ENCODE data around the gene GRB10. TPM values are rescaled to one million over a fixed set of nuclear protein-coding genes. Genes with fewer than 3 reads are reported as not detected.
"Not testable (repeated sequence)": the region's sequence is repeated elsewhere in the genome, so short reads cannot be mapped to it uniquely, and the experiment has no call there.

GRB10 gene
- total RNA-seq, 2 experiments from 2014 or later = 5.9 to 8.4 TPM

- intact Hi-C loops (cut with DNase I, micrococcal nuclease) = loop anchor here in 1 of 2 experiments (5.0 kb wide), 1 partner anchor 42 kb away; the partner anchor contains the start of gene GRB10
- Histone ChIP-seq H3K36me3 (ENCODE audit: insufficient read depth, low read length) (no peaks in the 10 kb centered on the region), H3K27ac (ENCODE audit: low read depth in 1 of 2, low read length in 2 of 2) (peak overlapping the region; percentile 75 to 79), H3K27me3 (ENCODE audit: control insufficient read depth in 1 of 2, insufficient read depth in 2 of 2, low read length in 2 of 2) (no peaks in the 10 kb centered on the region), H3K4me1 (ENCODE audit: insufficient read depth, low read length) (peaks cover 14% of the 10 kb centered on the region), H3K4me3 (ENCODE audit: low read length) (peak overlapping the region; percentile 34), H3K9me3 (ENCODE audit: control insufficient read depth in 1 of 2, insufficient read depth in 1 of 2, low read length in 2 of 2) (peaks cover 0 to 5% of the 10 kb centered on the region in 2 experiments)
- TF ChIP-seq CTCF (IDR thresholded peaks at IDR 0.05) = no peak
- CTCF ChIA-PET = interaction anchor here (0.6 to 0.8 kb wide), 2 partner anchors 13 to 19 kb away, joined by 3 read pairs; no protein-coding TSS in a partner anchor
- peak overlapping the region; percentile 86 for H3K27ac Mint-ChIP-seq
- POLR2A ChIA-PET = interaction anchor here (0.6 to 1.3 kb wide), 10 partner anchors 13 to 684 kb away, joined by 3 to 4 read pairs (median 3); no protein-coding TSS in a partner anchor
- ATAC-seq (ENCODE audit: poor library complexity) (peak; percentile 98), DNase-seq (peak; percentile 40 to 95 (median 61))
- H3K4me3 Mint-ChIP-seq = peak overlapping the region; percentile 72
- no peaks in the 10 kb centered on the region for H3K27me3 Mint-ChIP-seq
- no peaks in the 10 kb centered on the region for H3K36me3 Mint-ChIP-seq (ENCODE audit: low read depth)
- H3K9me3 Mint-ChIP-seq = no peaks in the 10 kb centered on the region
- peaks cover 28% of the 10 kb centered on the region for H3K4me1 Mint-ChIP-seq (ENCODE audit: low read depth)
These were observed 42.8 kb downstream of the GRB10 start for GRCh38 chr7:50739744-50740435.

- peak overlapping the region; percentile 75 to 79 for H3K27ac ChIP-seq (ENCODE audit: low read depth in 1 of 2, low read length in 2 of 2)
- H3K36me3 ChIP-seq (ENCODE audit: insufficient read depth, low read length) = no peaks in the 10 kb centered on the region
- Mint-ChIP-seq H3K4me1 (ENCODE audit: low read depth) (peaks cover 28% of the 10 kb centered on the region), H3K9me3 (no peaks in the 10 kb centered on the region), H3K27ac (peak overlapping the region; percentile 86), H3K36me3 (ENCODE audit: low read depth) (no peaks in the 10 kb centered on the region), H3K27me3 (no peaks in the 10 kb centered on the region), H3K4me3 (no peak overlapping the region)
- POLR2A ChIA-PET = no interaction called here
- CTCF ChIA-PET = no interaction called here
- no peak overlapping the region for H3K4me3 ChIP-seq (ENCODE audit: low read length)
- no peaks in the 10 kb centered on the region for H3K27me3 ChIP-seq (ENCODE audit: control insufficient read depth in 1 of 2, insufficient read depth in 2 of 2, low read length in 2 of 2)
- peaks cover 14% of the 10 kb centered on the region for H3K4me1 ChIP-seq (ENCODE audit: insufficient read depth, low read length)
- intact Hi-C loops (cut with DNase I, micrococcal nuclease) = no loop called here
- no peak for TF ChIP-seq CTCF (IDR thresholded peaks at IDR 0.05)
- DNase-seq (no peak), ATAC-seq (ENCODE audit: poor library complexity) (no peak)
- H3K9me3 ChIP-seq (ENCODE audit: control insufficient read depth in 1 of 2, insufficient read depth in 1 of 2, low read length in 2 of 2) = peaks cover 0 to 5% of the 10 kb centered on the region in 2 experiments
These were observed 43.8 kb downstream of the GRB10 start for GRCh38 chr7:50738932-50739331.

- H3K4me3 ChIP-seq (ENCODE audit: low read length); H3K27me3 ChIP-seq (ENCODE audit: control insufficient read depth in 1 of 2, insufficient read depth in 2 of 2, low read length in 2 of 2); H3K9me3 Mint-ChIP-seq; intact Hi-C loops (cut with DNase I, micrococcal nuclease); H3K9me3 ChIP-seq (ENCODE audit: control insufficient read depth in 1 of 2, insufficient read depth in 1 of 2, low read length in 2 of 2); DNase-seq; ATAC-seq (ENCODE audit: poor library complexity); H3K4me3 Mint-ChIP-seq; H3K27me3 Mint-ChIP-seq; H3K27ac Mint-ChIP-seq; CTCF ChIA-PET; H3K36me3 Mint-ChIP-seq (ENCODE audit: low read depth); H3K27ac ChIP-seq (ENCODE audit: low read depth in 1 of 2, low read length in 2 of 2); POLR2A ChIA-PET; H3K36me3 ChIP-seq (ENCODE audit: insufficient read depth, low read length): not testable (repeated sequence)
- H3K4me1 ChIP-seq (ENCODE audit: insufficient read depth, low read length) = peaks cover 11% of the 10 kb centered on the region
- peaks cover 21% of the 10 kb centered on the region for H3K4me1 Mint-ChIP-seq (ENCODE audit: low read depth)
These were observed 46.9 kb downstream of the GRB10 start for GRCh38 chr7:50735836-50736235.
